Duodenal mucosa (tissue), 2 donors: ENCODE measurements around the gene CDKN2D.
"Not testable (repeated sequence)": the region's sequence is repeated elsewhere in the genome, so short reads cannot be mapped to it uniquely, and the experiment has no call there.

Experiments
- H3K27ac ChIP-seq: one replicate; pipeline ENCODE4 v1.7.0; 2013; ENCODE audit warnings: low read depth, low read length
- H3K27me3 ChIP-seq, 2 donors: one replicate each; pipeline ENCODE4 v1.7.0; 2013; ENCODE audit warnings: low read length in 2 of 2, control low read depth in 1 of 2; ENCODE audit not compliant: insufficient read depth in 2 of 2, control insufficient read depth in 1 of 2
- H3K36me3 ChIP-seq, 2 donors: one replicate each; pipeline ENCODE4 v1.7.0; 2013; ENCODE audit warnings: low read length in 2 of 2, control low read depth in 1 of 2; ENCODE audit not compliant: insufficient read depth in 2 of 2, control insufficient read depth in 1 of 2
- H3K4me1 ChIP-seq, 2 donors: one replicate each; pipeline ENCODE4 v1.7.0; 2013; ENCODE audit warnings: low read length in 2 of 2, control low read depth in 1 of 2; ENCODE audit not compliant: insufficient read depth in 2 of 2, control insufficient read depth in 1 of 2
- H3K4me3 ChIP-seq, 2 donors: one replicate each; pipeline ENCODE4 v1.7.0; 2013; ENCODE audit warnings: low read length in 2 of 2, low read depth in 1 of 2
- H3K9ac ChIP-seq, 2 donors: one replicate each; pipeline ENCODE4 v1.7.0; 2013; ENCODE audit warnings: low read length in 2 of 2, low read depth in 1 of 2
- H3K9me3 ChIP-seq, 2 donors: one replicate each; pipeline ENCODE4 v1.7.0; 2013; ENCODE audit warnings: low read length in 2 of 2, control low read depth in 1 of 2; ENCODE audit not compliant: control insufficient read depth in 1 of 2

Gene CDKN2D

DNA sequence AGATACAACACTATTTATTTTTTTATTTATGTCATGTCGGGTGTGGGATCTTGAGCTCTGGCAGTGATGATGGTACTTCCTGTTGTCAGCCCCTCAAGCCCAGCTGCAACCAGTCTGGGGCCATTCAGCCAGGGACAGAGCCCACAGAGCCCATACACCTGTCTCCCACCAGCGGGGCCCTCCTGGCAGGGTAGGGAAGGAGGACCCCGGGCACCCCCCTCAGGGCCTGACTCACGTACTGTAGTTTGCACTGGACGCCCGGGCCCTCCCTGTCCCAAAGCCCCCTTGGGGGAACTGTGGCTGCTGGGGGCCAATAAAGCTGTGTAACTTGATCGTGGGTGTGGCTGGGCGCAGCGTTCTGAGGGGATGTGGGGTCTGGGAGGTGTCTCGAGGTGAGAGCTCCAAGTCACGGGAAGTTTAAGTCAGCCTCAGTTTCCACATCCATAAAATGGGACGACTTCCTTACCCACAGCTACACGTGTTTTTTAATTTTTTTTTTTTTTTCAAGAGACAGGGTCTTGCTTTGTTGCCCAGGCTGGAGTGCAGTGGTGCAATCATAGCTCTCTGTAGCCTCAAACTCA lies 15.6 kb downstream of the CDKN2D start:
- Histone ChIP-seq H3K27me3 (no peaks in the 10 kb centered on the region), H3K36me3 (peaks cover 34 to 83% of the 10 kb centered on the region in 2 donors), H3K9me3 (no peaks in the 10 kb centered on the region), H3K4me1 (peaks cover 20 to 29% of the 10 kb centered on the region in 2 donors), H3K9ac (peak overlapping the region; percentile 10 to 12), H3K4me3 (no peak overlapping the region), H3K27ac (peak overlapping the region; percentile 32)

DNA sequence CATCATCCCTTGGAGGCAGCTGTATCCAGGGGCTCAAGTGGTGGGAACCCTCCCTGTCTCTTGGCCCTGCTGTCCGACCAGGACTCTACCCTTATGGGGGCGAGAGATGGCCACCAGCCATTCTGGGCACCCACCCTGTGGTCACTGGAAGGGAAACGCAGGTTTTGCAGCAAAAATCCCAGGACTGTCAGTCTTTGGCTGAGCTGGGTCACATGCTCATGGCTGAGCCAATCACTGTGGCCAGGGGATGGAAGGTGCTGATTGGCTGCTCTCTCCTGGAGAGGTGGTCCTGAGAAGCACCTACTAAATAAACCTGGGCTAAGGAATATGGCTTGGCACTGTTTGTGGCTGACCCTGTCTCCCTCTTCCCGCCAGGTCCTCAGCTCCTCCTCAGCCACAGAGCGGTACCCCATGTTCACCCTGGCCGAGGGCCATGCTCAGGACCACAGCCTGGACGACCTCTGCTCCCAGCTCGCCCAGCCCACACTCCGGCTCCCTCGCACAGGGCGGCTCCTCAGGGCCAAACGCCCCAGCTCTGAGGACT lies 16.2 kb downstream of the CDKN2D start:
- peaks cover 34 to 79% of the 10 kb centered on the region in 2 donors for H3K36me3 ChIP-seq
- no peak overlapping the region for H3K27ac ChIP-seq
- H3K4me1 ChIP-seq, result peaks cover 20 to 29% of the 10 kb centered on the region in 2 donors
- H3K27me3 ChIP-seq, result no peaks in the 10 kb centered on the region
- no peak overlapping the region for H3K4me3 ChIP-seq
- no peaks in the 10 kb centered on the region for H3K9me3 ChIP-seq
- H3K9ac ChIP-seq, result no peak overlapping the region

DNA sequence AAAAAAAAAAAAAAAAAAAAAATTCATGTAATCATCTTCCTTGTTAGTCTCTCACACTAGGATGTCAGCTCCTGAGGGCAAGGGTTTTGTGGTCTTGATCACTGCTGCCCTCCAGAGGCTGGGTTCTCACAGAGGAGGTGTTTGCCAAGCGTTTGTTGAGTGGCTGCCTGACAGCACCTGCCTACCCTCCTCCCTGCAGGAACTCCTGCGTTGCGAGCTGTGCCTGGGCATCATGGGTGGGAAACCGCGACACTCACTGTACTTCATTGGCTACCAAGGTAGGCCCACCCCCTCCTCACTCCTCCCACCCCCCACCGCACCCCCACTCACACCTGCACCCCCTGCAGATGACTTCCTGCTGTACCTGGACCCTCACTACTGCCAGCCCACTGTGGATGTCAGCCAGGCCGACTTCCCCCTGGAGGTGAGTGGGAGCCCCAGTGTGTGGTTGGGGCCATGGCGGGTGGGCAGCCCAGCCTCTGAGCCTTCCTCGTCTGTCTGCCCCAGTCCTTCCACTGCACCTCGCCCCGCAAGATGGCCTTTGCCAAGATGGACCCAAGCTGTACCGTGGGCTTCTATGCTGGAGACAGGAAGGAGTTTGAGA lies 17.0 kb downstream of the CDKN2D start:
- Histone ChIP-seq H3K9ac (no peak overlapping the region), H3K27me3 (no peaks in the 10 kb centered on the region), H3K36me3 (peaks cover 38 to 80% of the 10 kb centered on the region in 2 donors), H3K9me3 (no peaks in the 10 kb centered on the region), H3K4me1 (peaks cover 20 to 29% of the 10 kb centered on the region in 2 donors), H3K4me3 (no peak overlapping the region), H3K27ac (no peak overlapping the region)

DNA sequence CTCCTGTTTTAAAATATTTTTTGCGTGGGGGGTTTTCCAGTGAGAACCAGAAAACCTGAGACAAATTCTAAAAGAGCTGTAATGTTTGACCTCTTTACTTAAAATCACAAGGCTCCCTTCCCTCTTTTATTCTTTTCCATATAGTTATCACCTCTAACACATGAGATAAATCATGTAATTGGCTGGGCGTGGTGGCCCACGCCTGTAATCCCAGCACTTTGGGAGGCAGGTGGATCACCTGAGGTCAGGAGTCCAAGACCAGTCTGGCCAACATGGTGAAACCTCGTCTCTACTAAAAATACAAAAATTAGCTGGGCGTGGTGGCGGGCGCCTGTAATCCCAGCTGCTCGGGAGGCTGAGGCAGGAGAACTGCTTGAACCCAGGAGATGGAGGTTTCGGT lies 17.8 kb downstream of the CDKN2D start:
- H3K27ac ChIP-seq, H3K4me3 ChIP-seq, H3K9ac ChIP-seq, H3K27me3 ChIP-seq, H3K9me3 ChIP-seq: not testable (repeated sequence)
- peaks cover 41 to 80% of the 10 kb centered on the region in 2 donors for H3K36me3 ChIP-seq
- peaks cover 21 to 29% of the 10 kb centered on the region in 2 donors for H3K4me1 ChIP-seq

DNA sequence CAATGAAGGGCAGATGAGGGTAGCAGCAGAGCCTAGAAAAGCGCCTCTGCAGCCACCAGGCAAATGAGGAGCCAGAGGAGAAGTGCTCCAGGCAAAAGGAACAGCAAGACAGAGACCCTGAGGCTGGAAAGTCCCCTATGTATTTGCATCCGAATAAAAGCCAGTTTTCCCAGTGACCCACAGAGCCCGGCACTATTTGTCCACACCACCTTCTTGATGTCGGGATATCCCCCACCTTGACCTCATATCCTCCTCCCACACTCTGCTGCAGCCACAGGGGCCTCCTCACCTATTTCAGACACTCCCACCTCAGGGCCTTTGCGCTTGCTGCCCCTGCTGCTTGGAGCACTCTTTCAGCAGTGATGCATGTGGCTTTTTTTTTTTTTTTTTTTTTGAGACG lies 18.4 kb downstream of the CDKN2D start:
- peaks cover 21 to 26% of the 10 kb centered on the region in 2 donors for H3K4me1 ChIP-seq
- H3K9me3 ChIP-seq, result no peaks in the 10 kb centered on the region
- H3K9ac ChIP-seq, result no peak overlapping the region
- H3K36me3 ChIP-seq, result peaks cover 41 to 73% of the 10 kb centered on the region in 2 donors
- no peaks in the 10 kb centered on the region for H3K27me3 ChIP-seq
- H3K4me3 ChIP-seq, result no peak overlapping the region
- H3K27ac ChIP-seq, result no peak overlapping the region

DNA sequence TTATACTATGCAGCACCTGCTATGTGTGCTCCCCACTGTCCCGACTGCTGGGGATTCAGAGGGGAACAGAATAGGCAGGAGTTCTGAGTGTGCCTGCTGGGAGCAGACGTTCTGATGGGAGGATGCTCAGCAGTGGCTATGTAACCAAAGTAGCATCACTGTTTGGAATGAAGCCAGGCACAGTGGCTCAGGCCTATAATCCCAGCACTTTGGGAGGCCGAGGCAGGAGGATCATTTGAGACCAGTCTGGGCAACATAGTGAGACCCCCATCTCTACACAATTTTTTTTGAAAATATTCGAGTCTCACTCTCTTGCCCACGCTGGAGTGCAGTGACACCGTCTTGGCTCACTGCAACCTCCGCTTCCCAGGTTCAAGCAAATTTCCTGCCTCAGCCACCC lies 19.0 kb downstream of the CDKN2D start:
- H3K9me3 ChIP-seq, result no peaks in the 10 kb centered on the region
- H3K36me3 ChIP-seq, result peaks cover 40 to 67% of the 10 kb centered on the region in 2 donors
- H3K9ac ChIP-seq, result no peak overlapping the region
- H3K27me3 ChIP-seq, result no peaks in the 10 kb centered on the region
- H3K4me3 ChIP-seq, result no peak overlapping the region
- H3K27ac ChIP-seq, result no peak overlapping the region
- peaks cover 25% of the 10 kb centered on the region in 2 donors for H3K4me1 ChIP-seq

DNA sequence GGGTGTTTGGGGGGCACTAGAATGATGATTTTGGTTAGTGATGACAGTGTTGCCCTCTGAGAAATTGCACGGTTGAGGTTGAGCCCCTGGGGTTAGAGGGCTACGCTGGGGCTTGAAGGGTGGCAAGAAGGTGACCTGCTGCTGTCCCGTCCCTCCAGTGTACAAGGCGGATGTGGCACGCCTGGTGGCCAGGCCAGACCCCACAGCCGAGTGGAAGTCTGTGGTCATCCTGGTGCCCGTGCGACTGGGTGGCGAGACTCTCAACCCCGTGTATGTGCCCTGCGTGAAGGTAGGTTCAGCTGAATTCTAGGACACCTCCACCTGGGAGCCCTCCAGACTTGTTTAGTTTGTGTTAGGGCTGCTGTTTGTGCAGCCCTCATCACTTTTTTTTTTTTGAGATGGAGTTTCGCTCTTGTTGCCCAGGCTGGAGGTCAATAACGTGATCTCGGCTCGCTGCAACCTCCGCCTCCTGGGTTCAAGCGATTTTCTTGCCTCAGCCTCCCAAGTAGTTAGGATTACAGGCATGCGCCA lies 20.0 kb downstream of the CDKN2D start:
- Histone ChIP-seq H3K36me3 (peaks cover 33 to 58% of the 10 kb centered on the region in 2 donors), H3K4me1 (peaks cover 22 to 31% of the 10 kb centered on the region in 2 donors), H3K4me3 (no peak overlapping the region), H3K27me3 (no peaks in the 10 kb centered on the region), H3K9ac (no peak overlapping the region), H3K9me3 (no peaks in the 10 kb centered on the region), H3K27ac (no peak overlapping the region)

DNA sequence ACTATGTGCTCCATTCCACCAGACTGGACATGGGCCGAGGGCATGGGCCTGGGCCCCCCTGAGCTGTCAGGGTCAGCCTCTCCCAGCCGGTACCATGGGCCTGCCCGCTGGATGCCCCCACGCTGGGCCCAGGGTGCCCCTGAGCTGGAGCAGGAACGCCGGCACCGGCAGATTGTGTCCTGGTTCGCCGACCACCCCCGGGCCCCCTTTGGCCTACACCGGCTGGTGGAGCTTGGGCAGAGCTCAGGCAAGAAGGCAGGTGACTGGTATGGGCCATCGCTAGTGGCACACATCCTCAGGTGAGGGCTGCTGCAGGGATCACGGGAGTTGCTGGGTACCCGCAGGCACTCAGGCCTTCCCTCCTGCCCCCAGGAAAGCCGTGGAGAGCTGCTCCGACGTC lies 22.0 kb downstream of the CDKN2D start:
- no peak overlapping the region for H3K9ac ChIP-seq
- H3K27me3 ChIP-seq, result no peaks in the 10 kb centered on the region
- peaks cover 12 to 18% of the 10 kb centered on the region in 2 donors for H3K4me1 ChIP-seq
- no peaks in the 10 kb centered on the region for H3K9me3 ChIP-seq
- H3K27ac ChIP-seq, result no peak overlapping the region
- peaks cover 18 to 38% of the 10 kb centered on the region in 2 donors for H3K36me3 ChIP-seq
- H3K4me3 ChIP-seq, result no peak overlapping the region

DNA sequence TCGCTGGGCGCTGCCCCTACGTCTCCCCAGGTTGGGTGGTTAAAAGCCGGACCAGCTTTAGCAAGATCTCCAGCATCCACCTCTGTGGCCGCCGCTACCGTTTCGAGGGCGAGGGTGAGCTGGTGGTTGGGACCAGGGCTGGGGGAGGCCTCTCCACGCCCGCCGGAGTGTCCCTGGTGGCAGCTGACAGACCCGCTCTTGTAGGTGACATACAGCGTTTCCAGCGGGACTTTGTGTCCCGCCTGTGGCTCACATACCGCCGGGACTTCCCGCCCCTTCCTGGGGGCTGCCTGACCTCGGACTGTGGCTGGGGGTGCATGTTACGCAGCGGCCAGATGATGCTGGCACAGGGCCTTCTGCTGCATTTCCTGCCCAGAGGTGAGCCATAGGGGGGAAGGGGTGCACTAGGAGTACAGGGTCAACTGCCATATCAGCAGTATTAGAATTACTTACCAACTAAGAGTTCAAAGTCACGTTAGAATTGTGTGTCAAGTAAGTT lies 24.0 kb downstream of the CDKN2D start:
- Histone ChIP-seq H3K9me3 (no peaks in the 10 kb centered on the region), H3K27ac (peak overlapping the region; percentile 84), H3K4me3 (peak overlapping the region; percentile 84 to 98), H3K4me1 (peaks cover 12 to 18% of the 10 kb centered on the region in 2 donors), H3K36me3 (peaks cover 18 to 27% of the 10 kb centered on the region in 2 donors), H3K27me3 (no peaks in the 10 kb centered on the region), H3K9ac (peak overlapping the region; percentile 82 to 92)

DNA sequence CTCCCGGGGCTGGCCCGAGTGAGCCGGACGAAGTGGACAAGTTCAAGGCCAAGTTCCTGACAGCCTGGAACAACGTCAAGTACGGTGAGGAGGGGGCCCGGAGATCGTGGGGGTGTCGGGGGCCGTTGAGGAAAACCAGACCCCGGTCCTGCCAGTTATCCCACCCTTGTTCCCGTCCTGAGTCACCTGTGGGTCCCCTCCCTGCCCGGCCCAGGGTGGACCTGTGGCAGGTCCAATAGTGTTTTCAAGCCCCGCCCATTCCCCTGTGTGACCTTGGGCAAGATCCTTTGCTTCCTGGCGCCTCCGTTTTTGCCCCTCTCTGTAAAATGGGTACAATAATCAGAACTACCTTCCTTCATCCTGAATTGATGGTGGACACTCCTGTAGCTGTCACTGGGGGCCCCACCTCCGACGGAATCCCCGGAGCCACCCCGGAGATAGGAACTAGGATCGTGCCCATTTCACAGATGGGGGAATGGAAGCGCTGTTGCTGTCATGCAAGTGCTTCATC lies 24.5 kb downstream of the CDKN2D start:
- Histone ChIP-seq H3K9ac (peak overlapping the region; percentile 82 to 92), H3K36me3 (peaks cover 18 to 22% of the 10 kb centered on the region in 2 donors), H3K9me3 (no peaks in the 10 kb centered on the region), H3K4me3 (peak overlapping the region; percentile 84 to 98), H3K27ac (peak overlapping the region; percentile 84), H3K27me3 (no peaks in the 10 kb centered on the region), H3K4me1 (peaks cover 12 to 18% of the 10 kb centered on the region in 2 donors)
